ENCODE results near the gene RPS23.

The RPS23 gene

DNA sequence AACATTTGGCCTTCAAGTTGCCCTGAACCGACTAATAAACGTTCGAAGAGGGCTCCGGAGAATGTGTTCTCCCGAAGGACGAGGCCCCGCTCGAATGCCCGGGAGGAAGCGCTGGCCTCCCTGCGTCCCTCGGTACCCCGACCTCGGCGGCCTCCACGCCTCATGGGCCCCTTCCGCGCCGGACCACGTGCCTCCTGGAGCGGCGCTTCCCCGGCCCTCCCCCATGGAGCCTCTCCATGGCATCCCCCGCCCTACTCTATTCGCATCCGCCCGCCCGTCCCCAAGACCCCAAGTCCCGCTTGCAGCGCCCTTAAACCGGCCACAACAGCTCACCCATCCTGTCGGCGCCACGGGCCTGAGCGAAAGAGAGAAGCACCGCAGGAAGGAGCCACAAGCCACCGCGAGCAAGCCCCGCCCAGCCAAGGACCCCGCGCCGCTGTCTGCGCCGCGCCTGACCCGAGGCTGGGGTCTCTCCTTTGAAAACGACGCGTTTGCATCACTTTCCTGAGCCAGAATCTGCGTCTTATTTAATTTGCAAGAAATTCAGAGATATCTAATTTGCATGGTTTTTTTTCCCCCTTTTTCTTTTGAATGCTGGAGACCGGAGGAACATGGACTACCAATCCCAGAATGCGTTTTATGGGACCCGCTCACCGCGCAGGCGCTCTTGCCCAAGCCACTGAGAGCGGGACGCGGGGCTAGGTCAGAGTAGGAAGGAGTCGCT is at the start of gene RPS23:
Gene RPS23 (minus strand): TSS at position 368 of the 724 bp plus-strand sequence. CDS start 31 bp downstream, at position 337.
- Histone ChIP-seq H3K27ac (peak within 1 kb of the TSS; percentile 92 to 100 (median 97)), H4K20me1 (peaks cover 0 to 32% (median 18%) of the 10 kb centered on the region in 11 experiments; a peak in 15 of 22 replicates), H3K4me3 (peak within 1 kb of the TSS; percentile 72 to 97 (median 90)), H3K9ac (peak within 1 kb of the TSS; percentile 94 to 100 (median 98)), H3K9me3 (replicated peaks in 1 of 11) (no peaks in the 10 kb centered on the region), H3K27me3 (no peaks in the 10 kb centered on the region), H3K4me1 (peaks cover 21 to 53% (median 40%) of the 10 kb centered on the region in 10 experiments), H3K36me3 (peaks cover 32 to 43% (median 39%) of the 10 kb centered on the region in 11 experiments), H3K4me2 (peak within 1 kb of the TSS; percentile 90 to 97 (median 94))
- TF ChIP-seq Cebpa-rat (IDR thresholded peaks at IDR 0.05), result no peak

GRCh38 chr5:82327941-82328340 is 49.8 kb upstream of the RPS23 start:
- Histone ChIP-seq H3K36me3 (no peaks in the 10 kb centered on the region), H3K4me1 (no peaks in the 10 kb centered on the region)
- TF ChIP-seq Cebpa-rat (IDR thresholded peaks at IDR 0.05), result no peak

GRCh38 chr5:82325996-82326395 is 47.8 kb upstream of the RPS23 start:
- no peak overlapping the region for H3K4me2 ChIP-seq
- no peak overlapping the region for H3K27ac ChIP-seq
- no peaks in the 10 kb centered on the region for H4K20me1 ChIP-seq
- no peak for TF ChIP-seq Cebpa-rat (IDR thresholded peaks at IDR 0.05)
- peaks cover 0 to 12% (median 9%) of the 10 kb centered on the region in 11 experiments; a peak in 10 of 22 replicates for H3K9me3 ChIP-seq (replicated peaks in 1 of 11)
- H3K9ac ChIP-seq, result no peak overlapping the region
- H3K27me3 ChIP-seq, result no peaks in the 10 kb centered on the region
- no peaks in the 10 kb centered on the region for H3K4me1 ChIP-seq
- H3K4me3 ChIP-seq, result no peak overlapping the region
- H3K36me3 ChIP-seq, result no peaks in the 10 kb centered on the region

More at GRCh38 chr5:82327941-82328340, 49.8 kb upstream of the RPS23 start:
- no peak overlapping the region for H3K9ac ChIP-seq
- peaks cover 0 to 12% (median 9%) of the 10 kb centered on the region in 11 experiments; a peak in 10 of 22 replicates for H3K9me3 ChIP-seq (replicated peaks in 1 of 11)
- H3K27ac ChIP-seq, result no peak overlapping the region
- H4K20me1 ChIP-seq, result no peaks in the 10 kb centered on the region
- H3K4me2 ChIP-seq, result no peak overlapping the region
- H3K4me3 ChIP-seq, result no peak overlapping the region
- H3K27me3 ChIP-seq, result no peaks in the 10 kb centered on the region

- H3K27me3 ChIP-seq, result no peaks in the 10 kb centered on the region
- H3K9ac ChIP-seq, result no peak overlapping the region
- no peak overlapping the region for H3K27ac ChIP-seq
- TF ChIP-seq Cebpa-rat (IDR thresholded peaks at IDR 0.05), result no peak
- H3K4me2 ChIP-seq, result no peak overlapping the region
- no peaks in the 10 kb centered on the region for H3K36me3 ChIP-seq
- H4K20me1 ChIP-seq, result no peaks in the 10 kb centered on the region
- H3K4me3 ChIP-seq, result no peak overlapping the region
- H3K4me1 ChIP-seq, result no peaks in the 10 kb centered on the region
- peaks cover 0 to 12% (median 9%) of the 10 kb centered on the region in 11 experiments; a peak in 10 of 22 replicates for H3K9me3 ChIP-seq (replicated peaks in 1 of 11)
These were observed 47.0 kb upstream of the RPS23 start for GRCh38 chr5:82325155-82325554.

- TF ChIP-seq Cebpa-rat (IDR thresholded peaks at IDR 0.05), result no peak
- Histone ChIP-seq H3K9me3 (replicated peaks in 1 of 11) (no peaks in the 10 kb centered on the region), H3K4me3 (no peak overlapping the region), H4K20me1 (no peaks in the 10 kb centered on the region), H3K36me3 (no peaks in the 10 kb centered on the region), H3K27me3 (no peaks in the 10 kb centered on the region), H3K9ac (no peak overlapping the region), H3K4me1 (no peaks in the 10 kb centered on the region), H3K4me2 (no peak overlapping the region), H3K27ac (no peak overlapping the region)
These were observed 42.8 kb upstream of the RPS23 start for GRCh38 chr5:82320966-82321365.

DNA sequence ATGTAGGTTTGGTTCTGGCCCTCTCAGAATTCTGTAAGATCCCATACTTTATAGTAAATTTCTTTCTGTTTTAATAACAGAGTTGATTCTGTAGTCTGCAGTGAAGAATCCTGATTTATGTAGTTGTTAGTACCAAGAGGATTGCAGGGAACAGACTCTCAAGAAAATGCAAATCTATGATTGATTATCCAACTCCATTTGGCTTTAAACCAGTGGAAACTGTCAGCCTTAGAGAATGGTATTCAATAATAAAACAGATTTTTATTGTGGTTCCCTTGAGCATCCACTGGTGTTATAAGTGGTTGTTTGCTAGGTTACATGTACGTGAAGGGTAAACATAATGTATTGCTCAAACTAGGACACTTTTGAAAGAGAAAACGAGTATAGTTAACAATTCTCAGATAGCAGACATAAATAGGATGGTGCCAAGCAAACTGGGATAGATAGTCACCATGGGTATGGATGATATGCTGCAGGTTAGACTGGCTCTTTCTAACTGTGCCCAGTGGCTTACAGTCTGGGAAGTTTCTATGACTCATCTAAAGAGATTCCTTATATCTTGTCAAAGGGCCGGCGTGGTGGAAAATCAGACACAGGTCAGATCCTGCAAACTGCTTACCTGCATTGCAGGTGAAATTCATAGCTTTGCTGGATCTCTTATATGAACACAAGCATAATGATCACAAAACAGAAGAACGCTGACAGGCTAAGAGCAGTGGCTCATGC is 41.7 kb upstream of the RPS23 start:
- H3K27ac ChIP-seq, result no peak overlapping the region
- TF ChIP-seq Cebpa-rat (IDR thresholded peaks at IDR 0.05), result no peak

DNA sequence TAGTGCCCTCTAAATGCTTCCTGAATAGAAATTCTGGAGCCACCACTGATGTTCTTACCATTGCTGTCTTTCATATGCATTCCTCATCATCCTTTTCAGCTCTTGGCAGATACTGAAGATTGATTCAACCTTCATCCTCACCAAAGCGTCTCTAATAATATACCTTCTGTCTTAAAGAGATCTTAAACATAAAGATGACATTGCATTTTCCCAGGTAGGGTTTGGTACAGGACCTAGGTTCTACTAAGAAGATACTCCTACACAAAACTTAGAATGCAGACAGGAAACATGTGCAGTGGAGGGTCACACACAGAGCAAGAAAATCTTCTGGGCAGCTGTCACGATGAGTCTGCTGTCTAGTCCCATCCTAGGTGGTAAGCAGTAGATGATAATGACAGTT is 41.0 kb upstream of the RPS23 start:
- no peak overlapping the region for H3K9ac ChIP-seq
- no peak overlapping the region for H3K4me3 ChIP-seq
- no peak overlapping the region for H3K4me2 ChIP-seq
- no peak overlapping the region for H3K27ac ChIP-seq
- no peaks in the 10 kb centered on the region for H4K20me1 ChIP-seq
- H3K9me3 ChIP-seq (replicated peaks in 1 of 11), result no peaks in the 10 kb centered on the region
- H3K27me3 ChIP-seq, result no peaks in the 10 kb centered on the region
- H3K36me3 ChIP-seq, result no peaks in the 10 kb centered on the region
- H3K4me1 ChIP-seq, result peaks cover 6 to 14% (median 12%) of the 10 kb centered on the region in 10 experiments; a peak in 18 of 20 replicates
- no peak for TF ChIP-seq Cebpa-rat (IDR thresholded peaks at IDR 0.05)

More for the DNA sequence above, 41.7 kb upstream of the RPS23 start:
- Histone ChIP-seq H3K9me3 (replicated peaks in 1 of 11) (no peaks in the 10 kb centered on the region), H3K4me1 (peaks cover 3 to 10% (median 9%) of the 10 kb centered on the region in 10 experiments; a peak in 18 of 20 replicates), H3K27me3 (no peaks in the 10 kb centered on the region), H4K20me1 (no peaks in the 10 kb centered on the region), H3K36me3 (no peaks in the 10 kb centered on the region), H3K4me3 (no peak overlapping the region), H3K9ac (no peak overlapping the region), H3K4me2 (no peak overlapping the region)

- H3K9ac ChIP-seq, result no peak overlapping the region
- no peaks in the 10 kb centered on the region; a peak in 1 of 22 replicates for H3K36me3 ChIP-seq
- H4K20me1 ChIP-seq, result no peaks in the 10 kb centered on the region
- H3K27ac ChIP-seq, result no peak overlapping the region
- no peaks in the 10 kb centered on the region for H3K27me3 ChIP-seq
- no peak overlapping the region for H3K4me3 ChIP-seq
- TF ChIP-seq Cebpa-rat (IDR thresholded peaks at IDR 0.05), result peak in 3 of 11 experiments; percentile 6 to 45 (median 38); a peak in 3 of 22 replicates
- H3K4me2 ChIP-seq, result peak overlapping the region; percentile 1 to 59 (median 30); a peak in 18 of 22 replicates
- peaks cover 6 to 14% (median 12%) of the 10 kb centered on the region in 10 experiments; a peak in 18 of 20 replicates for H3K4me1 ChIP-seq
- H3K9me3 ChIP-seq (replicated peaks in 1 of 11), result no peaks in the 10 kb centered on the region
These were observed 37.0 kb upstream of the RPS23 start for GRCh38 chr5:82314964-82315758.

Measured in BLaER1 treated with 17β-estradiol and CSF1 and Interleukin-3, amounts not matched to agents 10 nM and 100 nM (cell line).